ENCODE measurements around the gene GGT1.
"Not testable (repeated sequence)": the region's sequence is repeated elsewhere in the genome, so short reads cannot be mapped to it uniquely, and the experiment has no call there.

The GGT1 gene

GRCh38 chr22:24642307-24642706 lies 39.3 kb downstream of the GGT1 start:
- DNase-seq (ENCODE audit: low read depth in 3 of 3) = not testable (repeated sequence)

- not testable (repeated sequence) for DNase-seq (ENCODE audit: low read depth in 3 of 3)
Observed at GRCh38 chr22:24644409-24644808, 41.4 kb downstream of the GGT1 start.

GRCh38 chr22:24645408-24646399 lies 42.7 kb downstream of the GGT1 start:
- DNase-seq (ENCODE audit: low read depth in 3 of 3) = not testable (repeated sequence)

- DNase-seq (ENCODE audit: low read depth in 3 of 3) = not testable (repeated sequence)
Observed at GRCh38 chr22:24646756-24647155, 43.8 kb downstream of the GGT1 start.

- DNase-seq (ENCODE audit: low read depth in 3 of 3) = not testable (repeated sequence)
Observed at GRCh38 chr22:24649371-24649770, 46.4 kb downstream of the GGT1 start.

GRCh38 chr22:24650884-24651283 lies 47.9 kb downstream of the GGT1 start:
- peak; percentile 34 to 60 (median 42) for DNase-seq (ENCODE audit: low read depth in 3 of 3)

- DNase-seq (ENCODE audit: low read depth in 3 of 3) = not testable (repeated sequence)
Observed at GRCh38 chr22:24665395-24665794, 62.4 kb downstream of the GGT1 start.

GRCh38 chr22:24667904-24668303 lies 64.9 kb downstream of the GGT1 start:
- DNase-seq (ENCODE audit: low read depth in 3 of 3) = not testable (repeated sequence)

GRCh38 chr22:24672532-24672931 lies 69.5 kb downstream of the GGT1 start:
- DNase-seq (ENCODE audit: low read depth in 3 of 3) = not testable (repeated sequence)

Measured in stimulated activated CD4-positive, alpha-beta T cell treated with anti-CD3 and anti-CD28 coated beads, TNF-alpha, amount 100 ng/mL, for 48 hours (primary cell).